ENCODE measurements around the gene METTL9. TPM values are rescaled to one million over a fixed set of nuclear protein-coding genes. Genes with fewer than 3 reads are reported as not detected.
"Not testable (repeated sequence)": the region's sequence is repeated elsewhere in the genome, so short reads cannot be mapped to it uniquely, and the experiment has no call there.

The METTL9 gene
- polyA plus RNA-seq, 1 donor: 150 TPM

- no CpG with 5 or more reads among the region's 1 CpG for WGBS (ENCODE audit: insufficient coverage, low lambda C conversion rate)
- no peaks in the 10 kb centered on the region for H3K9me3 ChIP-seq (ENCODE audit: control insufficient read depth, low read depth, low read length)
- DNase-seq: no peak
- H3K4me1 ChIP-seq (ENCODE audit: control insufficient read depth, insufficient read depth, low read length): no peaks in the 10 kb centered on the region
- H3K36me3 ChIP-seq (ENCODE audit: control insufficient read depth, insufficient read depth, low read length): peaks cover 25% of the 10 kb centered on the region
- H3K4me3 ChIP-seq (ENCODE audit: low read length): no peak overlapping the region
- no peaks in the 10 kb centered on the region for H3K27me3 ChIP-seq (ENCODE audit: control insufficient read depth, insufficient read depth, low read length)
- no peak overlapping the region for H3K27ac ChIP-seq (ENCODE audit: low read length)
Observed at GRCh38 chr16:21654466-21654865, 55.1 kb downstream of the METTL9 start.

GRCh38 chr16:21654881-21655280 is 55.5 kb downstream of the METTL9 start:
- no peak overlapping the region for H3K27ac ChIP-seq (ENCODE audit: low read length)
- H3K9me3 ChIP-seq (ENCODE audit: control insufficient read depth, low read depth, low read length): no peaks in the 10 kb centered on the region
- H3K4me1 ChIP-seq (ENCODE audit: control insufficient read depth, insufficient read depth, low read length): no peaks in the 10 kb centered on the region
- WGBS (ENCODE audit: insufficient coverage, low lambda C conversion rate): no CpG with 5 or more reads among the region's 2 CpGs
- H3K36me3 ChIP-seq (ENCODE audit: control insufficient read depth, insufficient read depth, low read length): peaks cover 24% of the 10 kb centered on the region
- DNase-seq: no peak
- no peaks in the 10 kb centered on the region for H3K27me3 ChIP-seq (ENCODE audit: control insufficient read depth, insufficient read depth, low read length)
- H3K4me3 ChIP-seq (ENCODE audit: low read length): no peak overlapping the region

- peaks cover 23% of the 10 kb centered on the region for H3K36me3 ChIP-seq (ENCODE audit: control insufficient read depth, insufficient read depth, low read length)
- H3K4me1 ChIP-seq (ENCODE audit: control insufficient read depth, insufficient read depth, low read length): no peaks in the 10 kb centered on the region
- H3K27ac ChIP-seq (ENCODE audit: low read length): no peak overlapping the region
- no peaks in the 10 kb centered on the region for H3K9me3 ChIP-seq (ENCODE audit: control insufficient read depth, low read depth, low read length)
- H3K27me3 ChIP-seq (ENCODE audit: control insufficient read depth, insufficient read depth, low read length): no peaks in the 10 kb centered on the region
- no CpG with 5 or more reads among the region's 4 CpGs for WGBS (ENCODE audit: insufficient coverage, low lambda C conversion rate)
- DNase-seq: peak; percentile 24 to 37
- H3K4me3 ChIP-seq (ENCODE audit: low read length): no peak overlapping the region
Observed at GRCh38 chr16:21656795-21657768, 57.7 kb downstream of the METTL9 start.

GRCh38 chr16:21659124-21659523 is 59.7 kb downstream of the METTL9 start:
- Histone ChIP-seq H3K9me3 (ENCODE audit: control insufficient read depth, low read depth, low read length) (no peaks in the 10 kb centered on the region), H3K27me3 (ENCODE audit: control insufficient read depth, insufficient read depth, low read length) (peaks cover 4% of the 10 kb centered on the region), H3K4me3 (ENCODE audit: low read length) (no peak overlapping the region), H3K36me3 (ENCODE audit: control insufficient read depth, insufficient read depth, low read length) (peaks cover 20% of the 10 kb centered on the region), H3K4me1 (ENCODE audit: control insufficient read depth, insufficient read depth, low read length) (no peaks in the 10 kb centered on the region), H3K27ac (ENCODE audit: low read length) (no peak overlapping the region)
- WGBS (ENCODE audit: insufficient coverage, low lambda C conversion rate): 93% methylated on average over 2 of the region's 4 CpGs
- DNase-seq: no peak

GRCh38 chr16:21663889-21664647 is 64.7 kb downstream of the METTL9 start, which contains the start of gene OTOA:
OTOA (plus strand) TSS chr16:21663968; CDS start chr16:21678515, 14,547 bp downstream.
- Histone ChIP-seq H3K36me3 (ENCODE audit: control insufficient read depth, insufficient read depth, low read length) (no peaks in the 10 kb centered on the region), H3K9me3 (ENCODE audit: control insufficient read depth, low read depth, low read length) (no peaks in the 10 kb centered on the region), H3K27ac (ENCODE audit: low read length) (no peak within 1 kb of the TSS), H3K4me1 (ENCODE audit: control insufficient read depth, insufficient read depth, low read length) (no peaks in the 10 kb centered on the region), H3K27me3 (ENCODE audit: control insufficient read depth, insufficient read depth, low read length) (peaks cover 9% of the 10 kb centered on the region), H3K4me3 (ENCODE audit: low read length) (no peak within 1 kb of the TSS)
- peak in 1 of 2 donors; percentile 27 for DNase-seq
- WGBS (ENCODE audit: insufficient coverage, low lambda C conversion rate): 71% methylated on average over 1 of the region's 45 CpGs

- no CpG with 5 or more reads among the region's 10 CpGs for WGBS (ENCODE audit: insufficient coverage, low lambda C conversion rate)
- H3K27me3 ChIP-seq (ENCODE audit: control insufficient read depth, insufficient read depth, low read length): peaks cover 9% of the 10 kb centered on the region
Observed at GRCh38 chr16:21664801-21665492, 65.6 kb downstream of the METTL9 start.

GRCh38 chr16:21666772-21667171 is 67.4 kb downstream of the METTL9 start:
- Histone ChIP-seq H3K36me3 (ENCODE audit: control insufficient read depth, insufficient read depth, low read length) (no peaks in the 10 kb centered on the region), H3K27ac (ENCODE audit: low read length) (no peak overlapping the region), H3K4me1 (ENCODE audit: control insufficient read depth, insufficient read depth, low read length) (no peaks in the 10 kb centered on the region), H3K27me3 (ENCODE audit: control insufficient read depth, insufficient read depth, low read length) (peaks cover 9% of the 10 kb centered on the region), H3K4me3 (ENCODE audit: low read length) (no peak overlapping the region), H3K9me3 (ENCODE audit: control insufficient read depth, low read depth, low read length) (no peaks in the 10 kb centered on the region)
- no CpG with 5 or more reads among the region's 3 CpGs for WGBS (ENCODE audit: insufficient coverage, low lambda C conversion rate)
- no peak for DNase-seq

More at GRCh38 chr16:21664801-21665492, 65.6 kb downstream of the METTL9 start:
- Histone ChIP-seq H3K4me1 (ENCODE audit: control insufficient read depth, insufficient read depth, low read length) (no peaks in the 10 kb centered on the region), H3K4me3 (ENCODE audit: low read length) (no peak overlapping the region), H3K9me3 (ENCODE audit: control insufficient read depth, low read depth, low read length) (no peaks in the 10 kb centered on the region), H3K36me3 (ENCODE audit: control insufficient read depth, insufficient read depth, low read length) (no peaks in the 10 kb centered on the region), H3K27ac (ENCODE audit: low read length) (no peak overlapping the region)
- DNase-seq: no peak

GRCh38 chr16:21667575-21667974 is 68.2 kb downstream of the METTL9 start:
- H3K27ac ChIP-seq (ENCODE audit: low read length): no peak overlapping the region
- no peaks in the 10 kb centered on the region for H3K9me3 ChIP-seq (ENCODE audit: control insufficient read depth, low read depth, low read length)
- no peaks in the 10 kb centered on the region for H3K4me1 ChIP-seq (ENCODE audit: control insufficient read depth, insufficient read depth, low read length)
- WGBS (ENCODE audit: insufficient coverage, low lambda C conversion rate): 80% methylated on average over 1 of the region's 3 CpGs
- H3K27me3 ChIP-seq (ENCODE audit: control insufficient read depth, insufficient read depth, low read length): peaks cover 9% of the 10 kb centered on the region
- H3K4me3 ChIP-seq (ENCODE audit: low read length): no peak overlapping the region
- no peaks in the 10 kb centered on the region for H3K36me3 ChIP-seq (ENCODE audit: control insufficient read depth, insufficient read depth, low read length)
- DNase-seq: no peak

- no peak for DNase-seq
- Histone ChIP-seq H3K27ac (ENCODE audit: low read length) (no peak overlapping the region), H3K27me3 (ENCODE audit: control insufficient read depth, insufficient read depth, low read length) (no peaks in the 10 kb centered on the region), H3K36me3 (ENCODE audit: control insufficient read depth, insufficient read depth, low read length) (no peaks in the 10 kb centered on the region), H3K9me3 (ENCODE audit: control insufficient read depth, low read depth, low read length) (no peaks in the 10 kb centered on the region), H3K4me3 (ENCODE audit: low read length) (no peak overlapping the region), H3K4me1 (ENCODE audit: control insufficient read depth, insufficient read depth, low read length) (no peaks in the 10 kb centered on the region)
- 40% methylated on average over 1 of the region's 3 CpGs for WGBS (ENCODE audit: insufficient coverage, low lambda C conversion rate)
Observed at GRCh38 chr16:21673469-21673868, 74.1 kb downstream of the METTL9 start.

- not testable (repeated sequence) for H3K27me3 ChIP-seq (ENCODE audit: control insufficient read depth, insufficient read depth, low read length); H3K36me3 ChIP-seq (ENCODE audit: control insufficient read depth, insufficient read depth, low read length); H3K4me1 ChIP-seq (ENCODE audit: control insufficient read depth, insufficient read depth, low read length); H3K27ac ChIP-seq (ENCODE audit: low read length); H3K9me3 ChIP-seq (ENCODE audit: control insufficient read depth, low read depth, low read length); H3K4me3 ChIP-seq (ENCODE audit: low read length); DNase-seq
- 90% methylated on average over 2 of the region's 4 CpGs for WGBS (ENCODE audit: insufficient coverage, low lambda C conversion rate)
Observed at GRCh38 chr16:21674456-21674855, 75.1 kb downstream of the METTL9 start.

All from large intestine (tissue), 3 donors.